HK-2 (cell line): ENCODE results near the gene TRAPPC2.
"Not testable (repeated sequence)": the region's sequence is repeated elsewhere in the genome, so short reads cannot be mapped to it uniquely, and the experiment has no call there.

ENCODE experiments used
- DNase-seq: peaks from one replicate; pipeline ENCODE4 v3.0.0-alpha.2; 2018; ENCODE audit not compliant: unreplicated experiment

TRAPPC2 gene

GRCh38 chrX:13747836-13748235, 13.4 kb upstream of the TRAPPC2 start:
- no peak for DNase-seq

- no peak for DNase-seq
Observed at GRCh38 chrX:13742397-13743176, 8.2 kb upstream of the TRAPPC2 start.

- DNase-seq, result no peak
Observed at GRCh38 chrX:13741695-13742094, 7.3 kb upstream of the TRAPPC2 start.

- no peak for DNase-seq
Observed at GRCh38 chrX:13733506-13733905, 914 bp downstream of the TRAPPC2 start.

- DNase-seq, result no peak
Observed at GRCh38 chrX:13732246-13733067, 2.0 kb downstream of the TRAPPC2 start.

- DNase-seq, result not testable (repeated sequence)
Observed at GRCh38 chrX:13730523-13730922, 3.9 kb downstream of the TRAPPC2 start.

- not testable (repeated sequence) for DNase-seq
Observed at GRCh38 chrX:13726583-13726982, 7.8 kb downstream of the TRAPPC2 start.

GRCh38 chrX:13724878-13725277, 9.5 kb downstream of the TRAPPC2 start:
- not testable (repeated sequence) for DNase-seq

- DNase-seq, result no peak
Observed at GRCh38 chrX:13721819-13722519, 12.5 kb downstream of the TRAPPC2 start.

- no peak for DNase-seq
Observed at GRCh38 chrX:13721371-13721770, 13.0 kb downstream of the TRAPPC2 start.

GRCh38 chrX:13719192-13719856, 15.1 kb downstream of the TRAPPC2 start:
- no peak for DNase-seq

- no peak for DNase-seq
Observed at GRCh38 chrX:13717700-13718472, 16.5 kb downstream of the TRAPPC2 start.

GRCh38 chrX:13716905-13717304, 17.5 kb downstream of the TRAPPC2 start:
- DNase-seq, result no peak

GRCh38 chrX:13716455-13716854, 18.0 kb downstream of the TRAPPC2 start:
- DNase-seq, result no peak

GRCh38 chrX:13711141-13711540, 23.3 kb downstream of the TRAPPC2 start:
- DNase-seq, result no peak

- DNase-seq, result no peak
Observed at GRCh38 chrX:13703589-13703988, 30.8 kb downstream of the TRAPPC2 start.

GRCh38 chrX:13703135-13703534, 31.3 kb downstream of the TRAPPC2 start:
- no peak for DNase-seq

- no peak for DNase-seq
Observed at GRCh38 chrX:13702111-13702789, 32.2 kb downstream of the TRAPPC2 start.

- DNase-seq, result no peak
Observed at GRCh38 chrX:13700380-13700779, 34.0 kb downstream of the TRAPPC2 start.

GRCh38 chrX:13699183-13699826, 35.1 kb downstream of the TRAPPC2 start:
- no peak for DNase-seq
